ENCODE data around the gene GAS7. TPM values are rescaled to one million over a fixed set of nuclear protein-coding genes. Genes with fewer than 3 reads are reported as not detected.

The GAS7 gene
- total and polyA plus RNA-seq, 9 of the 15 experiments (the other 6 are each of a cell fraction or from before 2014, with no cell fraction given), result 0.11 to 0.33 TPM; not detected in 7

DNA sequence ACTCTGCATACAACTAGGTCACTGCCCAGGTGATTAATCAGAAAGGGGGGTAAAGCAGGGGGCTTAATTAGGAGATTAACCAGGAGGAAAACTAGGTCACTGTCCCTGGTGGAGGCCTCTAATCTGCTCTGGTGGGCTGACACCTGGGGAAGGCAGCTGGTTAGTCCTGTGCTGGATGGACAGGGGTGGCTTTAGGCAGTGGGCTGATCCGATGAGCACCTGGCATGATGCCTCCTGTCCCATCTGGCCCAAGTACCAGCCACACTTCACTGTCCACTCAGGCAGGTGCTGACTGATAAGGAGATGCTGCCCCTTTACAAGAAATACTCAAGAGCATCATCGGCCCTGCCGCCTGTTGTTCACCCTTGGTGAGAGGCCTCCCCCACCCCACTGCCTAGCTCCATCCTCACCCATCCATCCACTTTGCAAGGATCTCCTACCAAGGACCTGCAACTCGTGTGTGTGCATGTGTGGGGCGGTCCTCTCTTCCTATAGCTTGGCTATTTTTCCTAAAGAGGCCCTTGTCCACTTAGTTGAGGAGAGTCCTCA, 279.5 kb downstream of the GAS7 start:
- TF ChIP-seq KDM4B (IDR thresholded peaks at IDR 0.05; ENCODE audit: borderline replicate concordance in 2 of 2, low read depth in 1 of 2) (no peak), GTF2A2 (tag; IDR thresholded peaks at IDR 0.05) (no peak), SMARCA4 (IDR thresholded peaks at IDR 0.05) (no peak), MECOM (CRISPR knock-in tag; IDR thresholded peaks at IDR 0.05) (no peak), BMI1 (IDR thresholded peaks at IDR 0.05; ENCODE audit: low read length) (no peak), ETV5 (CRISPR knock-in tag; IDR thresholded peaks at IDR 0.05; ENCODE audit: low read depth) (no peak), SMARCE1 (IDR thresholded peaks at IDR 0.05) (no peak), PYGO2 (tag; IDR thresholded peaks at IDR 0.05) (no peak), SAP30 (IDR thresholded peaks at IDR 0.05; ENCODE audit: borderline replicate concordance, insufficient read depth, low read depth, low read length, poor library complexity, severe bottlenecking) (no peak), MCM2 (IDR thresholded peaks at IDR 0.05; ENCODE audit: low read depth) (no peak), MCM3 (IDR thresholded peaks at IDR 0.05) (no peak), KDM2B (CRISPR knock-in tag; IDR thresholded peaks at IDR 0.05) (no peak)
- TF ChIP-seq, protein P1, sequence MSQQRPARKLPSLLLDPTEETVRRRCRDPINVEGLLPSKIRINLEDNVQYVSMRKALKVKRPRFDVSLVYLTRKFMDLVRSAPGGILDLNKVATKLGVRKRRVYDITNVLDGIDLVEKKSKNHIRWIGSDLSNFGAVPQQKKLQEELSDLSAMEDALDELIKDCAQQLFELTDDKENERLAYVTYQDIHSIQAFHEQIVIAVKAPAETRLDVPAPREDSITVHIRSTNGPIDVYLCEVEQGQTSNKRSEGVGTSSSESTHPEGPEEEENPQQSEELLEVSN (IDR thresholded peaks at IDR 0.05; ENCODE audit: borderline replicate concordance in 1 of 2, extremely low read depth in 1 of 2, insufficient read depth in 1 of 2, insufficient read length in 1 of 2, low read depth in 1 of 2, low read length in 1 of 2, poor library complexity in 1 of 2, severe bottlenecking in 1 of 2), result no peak
- TF ChIP-seq, protein P2, sequence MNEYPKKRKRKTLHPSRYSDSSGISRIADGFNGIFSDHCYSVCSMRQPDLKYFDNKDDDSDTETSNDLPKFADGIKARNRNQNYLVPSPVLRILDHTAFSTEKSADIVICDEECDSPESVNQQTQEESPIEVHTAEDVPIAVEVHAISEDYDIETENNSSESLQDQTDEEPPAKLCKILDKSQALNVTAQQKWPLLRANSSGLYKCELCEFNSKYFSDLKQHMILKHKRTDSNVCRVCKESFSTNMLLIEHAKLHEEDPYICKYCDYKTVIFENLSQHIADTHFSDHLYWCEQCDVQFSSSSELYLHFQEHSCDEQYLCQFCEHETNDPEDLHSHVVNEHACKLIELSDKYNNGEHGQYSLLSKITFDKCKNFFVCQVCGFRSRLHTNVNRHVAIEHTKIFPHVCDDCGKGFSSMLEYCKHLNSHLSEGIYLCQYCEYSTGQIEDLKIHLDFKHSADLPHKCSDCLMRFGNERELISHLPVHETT (CRISPR knock-in tag; conservative IDR thresholded peaks at IDR 0.05 in 1 of 2, IDR thresholded peaks at IDR 0.05 in 1 of 2), result no peak
- no peak overlapping the region for H2AFZ ChIP-seq (ENCODE audit: low read depth, low read length)
- BruUV-seq (replicated peaks), result no TSS peak
- POLR2A ChIA-PET, result no interaction called here
- H3K9me1 ChIP-seq (ENCODE audit: control insufficient read depth, insufficient read depth, low read length), result no peaks in the 10 kb centered on the region
- intact Hi-C loops (cut with micrococcal nuclease) (no loop called here), in situ Hi-C loops (cut with MboI) (no loop called here)
- no peaks in the 10 kb centered on the region for H3K36me3 ChIP-seq (ENCODE audit: control insufficient read depth, insufficient read depth, low read length)
- no CpG with 5 or more reads among the region's 5 CpGs for WGBS (ENCODE audit: insufficient coverage, low coverage, missing lambda C conversion rate)
- H3K9me3 ChIP-seq (replicated peaks; ENCODE audit: control insufficient read depth, insufficient read depth, low read depth, low read length), result no peaks in the 10 kb centered on the region
- H3K9ac ChIP-seq (ENCODE audit: insufficient read depth in 1 of 2, low read depth in 2 of 2, low read length in 2 of 2), result no peak overlapping the region
- ATAC-seq (no peak), DNase-seq (ENCODE audit: extremely low read depth in 1 of 4, low spot score in 3 of 4) (no peak), FAIRE-seq (no peak)
- H3K4me3 ChIP-seq, result no peak overlapping the region
- H3K27ac ChIP-seq (ENCODE audit: extremely low read depth, low read depth, low read length), result no peak overlapping the region
- CTCF ChIA-PET (ENCODE audit: low intra/inter-chr PET ratio), result no interaction called here
- no peaks in the 10 kb centered on the region for H3K4me1 ChIP-seq (replicated peaks in 1 of 2; ENCODE audit: control insufficient read depth in 2 of 2, insufficient read depth in 2 of 2, low read length in 2 of 2)
- no peaks in the 10 kb centered on the region for H3K79me2 ChIP-seq (ENCODE audit: control insufficient read depth, insufficient read depth, low read length)
- no peak overlapping the region for H3K4me2 ChIP-seq (ENCODE audit: insufficient read depth, low read length)
- H4K20me1 ChIP-seq (replicated peaks; ENCODE audit: control insufficient read depth, insufficient read depth, low read length), result no peaks in the 10 kb centered on the region
- H3K27me3 ChIP-seq (ENCODE audit: control insufficient read depth in 2 of 2, insufficient read depth in 2 of 2, low read length in 2 of 2), result peaks cover 0 to 5% of the 10 kb centered on the region in 2 experiments; a peak in 1 of 5 replicates
